ENCODE data around the gene FBXO5. TPM values are rescaled to one million over a fixed set of nuclear protein-coding genes. Genes with fewer than 3 reads are reported as not detected.
"Not testable (repeated sequence)": the region's sequence is repeated elsewhere in the genome, so short reads cannot be mapped to it uniquely, and the experiment has no call there.

FBXO5 gene
- total RNA-seq, 2 experiments from 2014 or later: 3.0 to 3.3 TPM

GRCh38 chr6:152973916-152974315 lies 8.9 kb downstream of the FBXO5 start:
- H3K27me3 Mint-ChIP-seq: no peaks in the 10 kb centered on the region
- intact Hi-C loops (cut with DNase I, micrococcal nuclease): no loop called here
- TF ChIP-seq CTCF (IDR thresholded peaks at IDR 0.05): no peak
- ChIA-PET POLR2A (no interaction called here), CTCF (no interaction called here)
- H3K36me3 Mint-ChIP-seq (ENCODE audit: low read depth): peaks cover 74% of the 10 kb centered on the region
- peaks cover 38% of the 10 kb centered on the region for H3K4me1 Mint-ChIP-seq (ENCODE audit: low read depth)
- ATAC-seq (ENCODE audit: poor library complexity): no peak
- Histone ChIP-seq H3K4me3 (ENCODE audit: low read length) (no peak overlapping the region), H3K9me3 (ENCODE audit: control insufficient read depth in 1 of 2, insufficient read depth in 1 of 2, low read length in 2 of 2) (peaks cover 0 to 11% of the 10 kb centered on the region in 2 experiments), H3K4me1 (ENCODE audit: insufficient read depth, low read length) (peaks cover 3% of the 10 kb centered on the region), H3K36me3 (ENCODE audit: insufficient read depth, low read length) (peaks cover 49% of the 10 kb centered on the region), H3K27ac (ENCODE audit: low read depth in 1 of 2, low read length in 2 of 2) (no peak overlapping the region), H3K27me3 (ENCODE audit: control insufficient read depth in 1 of 2, insufficient read depth in 2 of 2, low read length in 2 of 2) (no peaks in the 10 kb centered on the region)
- no peak overlapping the region for H3K27ac Mint-ChIP-seq
- no peak overlapping the region for H3K4me3 Mint-ChIP-seq
- DNase-seq: no peak
- H3K9me3 Mint-ChIP-seq: peaks cover 4% of the 10 kb centered on the region

- Histone ChIP-seq H3K4me1 (ENCODE audit: insufficient read depth, low read length) (no peaks in the 10 kb centered on the region), H3K36me3 (ENCODE audit: insufficient read depth, low read length) (peaks cover 45% of the 10 kb centered on the region), H3K27me3 (ENCODE audit: control insufficient read depth in 1 of 2, insufficient read depth in 2 of 2, low read length in 2 of 2) (no peaks in the 10 kb centered on the region), H3K9me3 (ENCODE audit: control insufficient read depth in 1 of 2, insufficient read depth in 1 of 2, low read length in 2 of 2) (peaks cover 4 to 11% of the 10 kb centered on the region in 2 experiments), H3K4me3 (ENCODE audit: low read length) (no peak overlapping the region), H3K27ac (ENCODE audit: low read depth in 1 of 2, low read length in 2 of 2) (no peak overlapping the region)
- Mint-ChIP-seq H3K4me3 (no peak overlapping the region), H3K4me1 (ENCODE audit: low read depth) (peaks cover 11% of the 10 kb centered on the region), H3K36me3 (ENCODE audit: low read depth) (peaks cover 82% of the 10 kb centered on the region), H3K27ac (no peak overlapping the region), H3K27me3 (no peaks in the 10 kb centered on the region), H3K9me3 (peaks cover 15% of the 10 kb centered on the region)
- ChIA-PET POLR2A (interaction anchor here (1.5 kb wide), 1 partner anchor 13 kb away, joined by 3 read pairs; the partner anchor contains the start of gene FBXO5), CTCF (no interaction called here)
- no peak for TF ChIP-seq CTCF (IDR thresholded peaks at IDR 0.05)
- DNase-seq (no peak), ATAC-seq (ENCODE audit: poor library complexity) (no peak)
- intact Hi-C loops (cut with DNase I, micrococcal nuclease): no loop called here
These were observed 13.0 kb downstream of the FBXO5 start for GRCh38 chr6:152969688-152970418.

GRCh38 chr6:152966168-152966894 lies 16.5 kb downstream of the FBXO5 start:
- H3K27ac ChIP-seq (ENCODE audit: low read depth in 1 of 2, low read length in 2 of 2); H3K27ac Mint-ChIP-seq; H3K4me3 Mint-ChIP-seq; H3K27me3 ChIP-seq (ENCODE audit: control insufficient read depth in 1 of 2, insufficient read depth in 2 of 2, low read length in 2 of 2); H3K4me3 ChIP-seq (ENCODE audit: low read length); H3K27me3 Mint-ChIP-seq; CTCF ChIA-PET; H3K4me1 ChIP-seq (ENCODE audit: insufficient read depth, low read length); ATAC-seq (ENCODE audit: poor library complexity); intact Hi-C loops (cut with DNase I, micrococcal nuclease); H3K4me1 Mint-ChIP-seq (ENCODE audit: low read depth); DNase-seq; POLR2A ChIA-PET: not testable (repeated sequence)
- Histone ChIP-seq H3K9me3 (ENCODE audit: control insufficient read depth in 1 of 2, insufficient read depth in 1 of 2, low read length in 2 of 2) (peaks cover 4 to 11% of the 10 kb centered on the region in 2 experiments), H3K36me3 (ENCODE audit: insufficient read depth, low read length) (peaks cover 19% of the 10 kb centered on the region)
- peaks cover 15% of the 10 kb centered on the region for H3K9me3 Mint-ChIP-seq
- peaks cover 47% of the 10 kb centered on the region for H3K36me3 Mint-ChIP-seq (ENCODE audit: low read depth)
